Coronary artery (tissue), 2 donors: ENCODE results near the gene EIF2D.
A peak's percentile ranks its signal among the peaks of the same experiment; 100 is the strongest.
"Not testable (repeated sequence)": the region's sequence is repeated elsewhere in the genome, so short reads cannot be mapped to it uniquely, and the experiment has no call there.

Experiments used
- DNase-seq: peaks from one replicate; pipeline ENCODE4 v3.0.0-alpha.2; 2017; ENCODE audit warnings: low spot score
- H3K27ac ChIP-seq, 2 donors: fragments of 200-600 bp; sonication (generic); one replicate each; pipeline ENCODE4 v1.5.1; 2016 to 2019
- H3K4me3 ChIP-seq: fragments of 200-600 bp; sonication (generic); 2 replicates; pipeline ENCODE4 v1.5.1; 2016; ENCODE audit warnings: mild to moderate bottlenecking, moderate library complexity
- CTCF ChIP-seq: fragments of 200-600 bp; sonication (generic); IDR thresholded peaks from one replicate; pipeline ENCODE4 v1.5.1; 2019; ENCODE audit warnings: antibody characterized with exemption

EIF2D gene

GRCh38 chr1:206649261-206649921, 37.1 kb upstream of the EIF2D start:
- TF ChIP-seq CTCF, result no peak
- no peak for DNase-seq
- Histone ChIP-seq H3K27ac (peak overlapping the region in 1 of 2 donors; percentile 28), H3K4me3 (no peak overlapping the region)

- Histone ChIP-seq H3K4me3 (no peak overlapping the region), H3K27ac (no peak overlapping the region)
- TF ChIP-seq CTCF, result no peak
- DNase-seq, result no peak
These were observed 35.0 kb upstream of the EIF2D start for GRCh38 chr1:206647224-206647623.

DNA sequence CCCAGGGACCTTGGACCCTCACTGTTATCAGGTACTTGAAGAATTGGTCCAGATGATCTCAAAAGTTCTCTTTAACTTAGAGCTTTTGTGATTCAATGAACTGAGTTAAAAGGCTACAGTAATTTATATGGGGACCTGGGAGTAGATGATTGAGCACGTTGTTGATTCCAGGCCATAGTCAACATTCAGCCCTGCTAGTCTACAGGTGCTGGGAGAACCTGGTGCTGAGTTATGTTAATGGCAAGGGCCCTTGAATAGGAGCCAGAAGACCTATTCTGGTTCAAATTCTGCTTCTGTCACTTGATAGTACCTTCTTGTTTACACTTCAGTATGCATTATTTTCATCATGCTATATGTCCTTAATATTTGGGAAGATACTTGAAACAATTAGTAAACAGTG, 34.2 kb upstream of the EIF2D start:
- H3K27ac ChIP-seq, result no peak overlapping the region
- DNase-seq, result no peak
- no peak overlapping the region for H3K4me3 ChIP-seq
- no peak for TF ChIP-seq CTCF

DNA sequence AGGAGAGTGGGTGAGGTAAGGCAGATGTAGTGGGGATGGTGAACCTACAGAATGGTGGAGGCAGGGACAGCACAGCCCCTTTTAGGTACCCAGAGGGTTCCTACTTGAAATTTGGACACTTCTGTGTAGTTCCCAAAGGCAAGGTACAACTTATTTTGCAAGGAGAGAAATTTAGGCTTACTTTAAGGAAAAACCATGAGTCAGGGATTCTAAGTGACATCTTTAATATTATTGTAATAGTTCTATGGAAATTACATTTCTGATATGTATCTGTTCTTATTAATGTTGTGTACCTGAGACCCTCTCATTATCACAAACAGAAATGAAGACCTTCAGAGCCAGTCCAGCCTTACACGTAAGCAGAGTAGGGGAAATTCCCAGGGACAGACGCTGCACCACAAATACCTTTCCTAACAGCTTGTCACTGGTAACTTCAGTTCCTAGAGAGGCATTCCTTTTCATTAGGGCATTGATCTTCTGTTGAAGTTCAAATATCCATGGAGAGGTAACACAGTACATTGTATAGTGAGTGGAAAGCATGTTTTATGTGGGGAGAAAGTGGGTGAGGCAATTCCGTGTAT, 30.9 kb upstream of the EIF2D start:
- no peak for TF ChIP-seq CTCF
- no peak overlapping the region for H3K4me3 ChIP-seq
- H3K27ac ChIP-seq, result no peak overlapping the region
- DNase-seq, result no peak

- not testable (repeated sequence) for DNase-seq, H3K4me3 ChIP-seq
These were observed 29.8 kb upstream of the EIF2D start for GRCh38 chr1:206642074-206642473.

DNA sequence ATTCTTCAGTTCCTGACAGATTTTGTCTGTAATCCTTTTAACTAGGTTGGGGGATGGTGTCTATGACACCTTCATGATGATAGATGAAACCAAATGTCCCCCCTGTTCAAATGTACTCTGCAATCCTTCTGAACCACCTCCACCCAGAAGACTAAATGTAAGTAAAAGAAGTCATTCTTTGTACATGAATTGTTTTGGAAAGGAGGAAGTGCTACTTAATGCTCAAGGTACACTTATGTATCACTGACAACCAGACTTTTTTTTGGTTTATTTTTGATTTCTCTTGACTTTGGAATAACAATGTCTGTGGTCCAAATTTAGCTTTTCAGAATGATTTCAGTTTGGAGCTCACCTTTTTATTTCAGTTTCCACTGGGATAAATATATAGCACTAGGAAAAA, 25.3 kb upstream of the EIF2D start:
- DNase-seq, result no peak
- no peak overlapping the region for H3K4me3 ChIP-seq
- H3K27ac ChIP-seq, result no peak overlapping the region
- TF ChIP-seq CTCF, result no peak

More at GRCh38 chr1:206642074-206642473, 29.8 kb upstream of the EIF2D start:
- not testable (repeated sequence) for H3K27ac ChIP-seq

DNA sequence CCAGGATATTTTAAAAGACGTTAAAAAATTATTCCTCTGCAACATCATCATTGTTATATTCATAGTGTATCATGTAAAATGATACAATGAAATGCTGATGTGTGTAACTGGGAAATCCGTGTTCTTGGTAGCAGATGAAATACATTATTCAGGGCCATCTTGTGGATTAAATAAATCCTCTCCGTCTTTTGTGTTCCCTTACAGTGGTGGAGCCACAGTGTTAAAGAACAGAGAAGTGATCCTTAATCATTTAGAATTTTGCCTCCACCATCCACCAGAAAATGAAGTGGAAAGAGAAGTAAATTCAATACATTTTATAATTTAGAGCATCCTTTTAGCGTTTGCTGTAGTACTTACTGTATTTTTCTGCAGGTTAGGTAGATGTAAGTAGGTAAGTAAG, 24.4 kb upstream of the EIF2D start:
- TF ChIP-seq CTCF, result no peak
- peak overlapping the region in 1 of 2 donors; percentile 18 for H3K27ac ChIP-seq
- H3K4me3 ChIP-seq, result peak overlapping the region; percentile 89
- no peak for DNase-seq
